HG03558 (cell line): ENCODE results near the gene KRTAP7-1.

ENCODE experiments used
- ATAC-seq: cut with Tn5 transposase; IDR thresholded peaks from one replicate; pipeline ENCODE4 v1.9.1; 2021; ENCODE audit warnings: moderate number of reproducible peaks; ENCODE audit not compliant: unreplicated experiment; ENCODE audit errors: extremely low read depth

The KRTAP7-1 gene

GRCh38 chr21:30829659-30830058, at the start of gene KRTAP7-1:
TSS of gene KRTAP7-1 (minus strand) at chr21:30829759. CDS start at chr21:30829698, 61 bp downstream.
- no peak for ATAC-seq

- ATAC-seq: no peak
Observed at GRCh38 chr21:30874526-30874925, 45.0 kb upstream of the KRTAP7-1 start.

- ATAC-seq: no peak
Observed at GRCh38 chr21:30847627-30848500, 18.3 kb upstream of the KRTAP7-1 start.

GRCh38 chr21:30842990-30843389, 13.4 kb upstream of the KRTAP7-1 start:
- no peak for ATAC-seq

- ATAC-seq: no peak
Observed at GRCh38 chr21:30839304-30839703, 9.7 kb upstream of the KRTAP7-1 start.

GRCh38 chr21:30838536-30838935, 9.0 kb upstream of the KRTAP7-1 start:
- ATAC-seq: no peak

GRCh38 chr21:30831194-30831765, 1.7 kb upstream of the KRTAP7-1 start:
- no peak for ATAC-seq

GRCh38 chr21:30818837-30819610, 10.5 kb downstream of the KRTAP7-1 start:
- no peak for ATAC-seq

- ATAC-seq: no peak
Observed at GRCh38 chr21:30813174-30813573, 16.4 kb downstream of the KRTAP7-1 start, which contains the start of gene KRTAP8-1. TSS of gene KRTAP8-1 (minus strand) at chr21:30813274. CDS start at chr21:30813220, 54 bp downstream.

GRCh38 chr21:30800605-30801004, 29.0 kb downstream of the KRTAP7-1 start:
- no peak for ATAC-seq

GRCh38 chr21:30793581-30794314, 35.8 kb downstream of the KRTAP7-1 start:
- no peak for ATAC-seq

GRCh38 chr21:30779249-30779648, 50.3 kb downstream of the KRTAP7-1 start:
- no peak for ATAC-seq
